Astrocyte (in vitro differentiated cells and primary cell): ENCODE measurements around the gene THEM5. TPM values are rescaled to one million over a fixed set of nuclear protein-coding genes. Genes with fewer than 3 reads are reported as not detected.
"Not testable (repeated sequence)": the region's sequence is repeated elsewhere in the genome, so short reads cannot be mapped to it uniquely, and the experiment has no call there.

ENCODE experiments used
- DNase-seq: peaks from one replicate; pipeline ENCODE4 v3.0.0-alpha.2; 2010; ENCODE audit warnings: low read depth
- FAIRE-seq: peaks from 2 replicates; lab custom pipeline; 2011; peaks lifted over from hg19 to GRCh38; lab: Jason Lieb, UNC
- H2AFZ ChIP-seq: 2 replicates; pipeline ENCODE4 v1.6.0; 2012; ENCODE audit warnings: low read depth, low read length, inconsistent platforms
- H3K27ac ChIP-seq: 2 replicates; pipeline ENCODE4 v1.5.1; 2011; ENCODE audit warnings: low read depth, low read length, inconsistent platforms
- H3K27me3 ChIP-seq: 2 replicates; pipeline ENCODE4 v1.6.0; 2011; ENCODE audit warnings: low read length, inconsistent platforms; ENCODE audit not compliant: insufficient read depth
- H3K36me3 ChIP-seq: 2 replicates; pipeline ENCODE4 v1.5.1; 2011; ENCODE audit warnings: low read length, inconsistent platforms; ENCODE audit not compliant: insufficient read depth
- H3K4me1 ChIP-seq: 2 replicates; pipeline ENCODE4 v1.5.1; 2011; ENCODE audit warnings: low read length, inconsistent platforms; ENCODE audit not compliant: insufficient read depth
- H3K4me2 ChIP-seq: 2 replicates; pipeline ENCODE4 v1.6.0; 2012; ENCODE audit warnings: low read length, inconsistent platforms
- H3K4me3 ChIP-seq: 2 replicates; pipeline ENCODE4 v1.5.1; 2011; ENCODE audit warnings: low read depth, mild to moderate bottlenecking, low read length, inconsistent platforms; ENCODE audit not compliant: insufficient read depth
- H3K79me2 ChIP-seq: 2 replicates; pipeline ENCODE4 v1.6.0; 2012; ENCODE audit warnings: mild to moderate bottlenecking, low read length, inconsistent platforms; ENCODE audit not compliant: insufficient read depth
- H3K9ac ChIP-seq: 2 replicates; pipeline ENCODE4 v1.6.0; 2012; ENCODE audit warnings: mild to moderate bottlenecking, low read length, inconsistent platforms
- H3K9me3 ChIP-seq: 2 replicates; pipeline ENCODE4 v1.5.1; 2012; ENCODE audit warnings: low read depth, mild to moderate bottlenecking, low read length, inconsistent platforms; ENCODE audit not compliant: insufficient read depth
- H4K20me1 ChIP-seq: 2 replicates; pipeline ENCODE4 v1.6.0; 2012; ENCODE audit warnings: low read length, inconsistent platforms; ENCODE audit not compliant: insufficient read depth
- H3K27ac Mint-ChIP-seq: one replicate; pipeline ENCODE4 v1.8.0; 2021; ENCODE audit warnings: mild to moderate bottlenecking, mixed read lengths; ENCODE audit not compliant: unreplicated experiment
- H3K27me3 Mint-ChIP-seq: one replicate; pipeline ENCODE4 v1.8.0; 2021; ENCODE audit warnings: low read depth, mixed read lengths; ENCODE audit not compliant: unreplicated experiment
- H3K36me3 Mint-ChIP-seq: one replicate; pipeline ENCODE4 v1.8.0; 2021; ENCODE audit warnings: low read depth, mixed read lengths; ENCODE audit not compliant: unreplicated experiment
- H3K4me1 Mint-ChIP-seq: one replicate; pipeline ENCODE4 v1.8.0; 2021; ENCODE audit warnings: low read depth, mixed read lengths; ENCODE audit not compliant: unreplicated experiment
- H3K4me3 Mint-ChIP-seq: one replicate; pipeline ENCODE4 v1.8.0; 2021; ENCODE audit warnings: mild to moderate bottlenecking, moderate library complexity, mixed read lengths; ENCODE audit not compliant: unreplicated experiment
- H3K9me3 Mint-ChIP-seq: one replicate; pipeline ENCODE4 v1.8.0; 2021; ENCODE audit warnings: mild to moderate bottlenecking, mixed read lengths; ENCODE audit not compliant: unreplicated experiment
- CTCF ChIP-seq: IDR thresholded peaks from 2 replicates; pipeline ENCODE4 v1.5.1; 2011; ENCODE audit warnings: low read depth, mild to moderate bottlenecking, inconsistent platforms, low read length, moderate library complexity; ENCODE audit not compliant: insufficient read depth
- EZH2 ChIP-seq: IDR thresholded peaks from 2 replicates; pipeline ENCODE4 v1.6.1; 2012; ENCODE audit warnings: mild to moderate bottlenecking, low read length, inconsistent platforms; ENCODE audit not compliant: insufficient read depth
- total RNA-seq: library from RNA; stranded (reverse); gene quantifications from 2 replicates; pipeline ENCODE4 v1.2.1, GENCODE V29; 2021

The THEM5 gene
- total RNA-seq, 1 donor from 2014 or later: not detected

DNA sequence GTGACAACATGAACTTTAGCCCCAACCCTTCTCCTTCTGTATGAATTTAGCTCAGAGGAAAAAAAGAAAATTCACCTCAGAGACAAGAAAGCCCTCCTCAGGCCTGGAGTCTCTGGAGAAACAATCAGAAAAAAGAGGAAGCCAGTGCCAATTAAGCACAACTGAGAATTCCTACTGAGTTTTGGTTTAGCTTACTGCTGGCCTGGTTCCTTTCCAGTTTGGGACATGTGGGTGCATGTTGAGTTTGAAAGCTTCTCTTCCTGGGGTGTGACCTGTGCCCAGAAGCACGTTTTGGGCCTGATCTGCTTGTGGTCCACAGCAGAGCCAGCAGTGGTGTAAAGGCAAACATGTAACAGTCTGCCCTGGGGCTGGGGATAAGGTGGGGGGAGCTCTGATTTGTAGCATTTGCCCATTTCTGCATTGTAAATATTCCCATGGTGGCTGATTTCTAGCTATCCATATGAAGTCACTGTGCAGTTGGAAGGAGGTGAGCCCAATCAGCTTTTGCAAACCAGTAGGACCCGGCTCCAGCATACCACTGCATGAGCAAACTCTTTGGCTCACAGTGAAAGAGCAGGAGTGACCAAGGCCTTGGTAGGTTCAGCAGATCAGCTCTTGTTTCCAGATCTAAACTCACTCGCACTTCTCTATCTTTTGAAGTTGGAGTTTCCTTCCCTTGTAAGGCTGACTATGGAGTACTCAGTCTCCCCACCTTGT, 4.7 kb upstream of the THEM5 start:
- Histone ChIP-seq H3K79me2 (no peaks in the 10 kb centered on the region), H3K36me3 (no peaks in the 10 kb centered on the region), H3K9me3 (no peaks in the 10 kb centered on the region), H3K4me3 (no peak overlapping the region), H3K27ac (no peak overlapping the region), H4K20me1 (no peaks in the 10 kb centered on the region), H3K27me3 (peaks cover 3% of the 10 kb centered on the region), H3K9ac (no peak overlapping the region), H3K4me1 (no peaks in the 10 kb centered on the region), H3K4me2 (no peak overlapping the region), H2AFZ (no peak overlapping the region)
- H3K36me3 Mint-ChIP-seq: no peaks in the 10 kb centered on the region
- peaks cover 23% of the 10 kb centered on the region for H3K27me3 Mint-ChIP-seq
- H3K27ac Mint-ChIP-seq: no peak overlapping the region
- FAIRE-seq: no peak
- no peak for DNase-seq
- H3K4me3 Mint-ChIP-seq: no peak overlapping the region
- H3K9me3 Mint-ChIP-seq: peaks cover 2% of the 10 kb centered on the region
- TF ChIP-seq EZH2: no peak
- no peak for TF ChIP-seq CTCF
- H3K4me1 Mint-ChIP-seq: peaks cover 23% of the 10 kb centered on the region

- Mint-ChIP-seq H3K4me1 (peaks cover 15% of the 10 kb centered on the region), H3K27ac (peak overlapping the region; percentile 90), H3K9me3 (peaks cover 2% of the 10 kb centered on the region), H3K27me3 (peaks cover 35% of the 10 kb centered on the region), H3K36me3 (no peaks in the 10 kb centered on the region), H3K4me3 (no peak overlapping the region)
- no peaks in the 10 kb centered on the region for H3K9me3 ChIP-seq
- no peak overlapping the region for H2AFZ ChIP-seq
- H3K27me3 ChIP-seq: peaks cover 16% of the 10 kb centered on the region
- DNase-seq: no peak
- no peak overlapping the region for H3K4me3 ChIP-seq
- no peak overlapping the region for H3K4me2 ChIP-seq
- no peaks in the 10 kb centered on the region for H3K4me1 ChIP-seq
- no peak overlapping the region for H3K27ac ChIP-seq
- H3K36me3 ChIP-seq: no peaks in the 10 kb centered on the region
- H3K79me2 ChIP-seq: no peaks in the 10 kb centered on the region
- FAIRE-seq: no peak
- H4K20me1 ChIP-seq: no peaks in the 10 kb centered on the region
- TF ChIP-seq CTCF (no peak), EZH2 (no peak)
- no peak overlapping the region for H3K9ac ChIP-seq
Observed at GRCh38 chr1:151855933-151856332, 2.4 kb upstream of the THEM5 start.

DNA sequence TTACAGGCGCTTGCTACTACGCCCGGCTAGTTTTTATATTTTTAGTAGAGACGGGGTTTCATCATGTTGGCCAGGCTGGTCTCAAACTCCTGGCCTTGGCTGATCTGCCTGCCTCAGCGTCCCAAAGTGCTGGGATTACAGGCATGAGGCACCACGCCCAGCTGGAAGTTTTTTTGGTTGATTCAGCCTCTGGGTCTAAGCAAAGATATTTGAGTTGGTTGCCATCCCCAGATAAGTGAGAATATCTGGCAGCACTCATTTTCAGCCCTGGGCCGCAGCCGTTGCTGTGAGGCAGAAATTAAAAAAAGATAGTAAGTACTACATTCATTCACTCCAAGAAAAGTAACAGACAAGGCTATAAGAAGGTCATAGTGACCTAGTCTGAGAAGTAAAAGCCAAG, 2.0 kb upstream of the THEM5 start:
- H3K4me1 ChIP-seq, H4K20me1 ChIP-seq, H3K9me3 ChIP-seq, H3K9ac ChIP-seq, H3K27ac ChIP-seq, H3K9me3 Mint-ChIP-seq, H3K4me3 ChIP-seq, H2AFZ ChIP-seq, H3K36me3 ChIP-seq, H3K36me3 Mint-ChIP-seq, H3K79me2 ChIP-seq, FAIRE-seq, H3K4me2 ChIP-seq, DNase-seq, H3K4me3 Mint-ChIP-seq: not testable (repeated sequence)
- H3K27me3 ChIP-seq: peaks cover 19% of the 10 kb centered on the region
- H3K4me1 Mint-ChIP-seq: peaks cover 15% of the 10 kb centered on the region
- peaks cover 37% of the 10 kb centered on the region for H3K27me3 Mint-ChIP-seq
- H3K27ac Mint-ChIP-seq: peak overlapping the region; percentile 90
